Stimulated activated CD8-positive, alpha-beta memory T cell treated with anti-CD3 and anti-CD28 coated beads, Interleukin-7, amount 100 ng/mL, for 4 hours (primary cell): ENCODE measurements around the gene PDE7B.

Experiments
- DNase-seq, 2 donors: peaks; one replicate each; pipeline ENCODE4 v3.0.0-alpha.2; 2020; ENCODE audit warnings: low read depth in 2 of 2

PDE7B gene

GRCh38 chr6:136146130-136146529 lies 294.6 kb downstream of the PDE7B start:
- no peak for DNase-seq

GRCh38 chr6:136147342-136147741 lies 295.8 kb downstream of the PDE7B start:
- DNase-seq: no peak

- no peak for DNase-seq
These were observed 296.6 kb downstream of the PDE7B start for GRCh38 chr6:136148051-136148450.

GRCh38 chr6:136148523-136148922 lies 297.0 kb downstream of the PDE7B start:
- DNase-seq: no peak

- no peak for DNase-seq
These were observed 297.8 kb downstream of the PDE7B start for GRCh38 chr6:136149311-136149710.

GRCh38 chr6:136150961-136151360 lies 299.5 kb downstream of the PDE7B start:
- DNase-seq: no peak

GRCh38 chr6:136153707-136154375 lies 302.3 kb downstream of the PDE7B start:
- DNase-seq: no peak

GRCh38 chr6:136155191-136155590 lies 303.7 kb downstream of the PDE7B start:
- DNase-seq: no peak

- DNase-seq: no peak
These were observed 306.2 kb downstream of the PDE7B start for GRCh38 chr6:136157743-136158142.

GRCh38 chr6:136158387-136158821 lies 306.9 kb downstream of the PDE7B start:
- no peak for DNase-seq

- DNase-seq: no peak
These were observed 307.5 kb downstream of the PDE7B start for GRCh38 chr6:136158971-136159370.

GRCh38 chr6:136160250-136160649 lies 308.7 kb downstream of the PDE7B start:
- no peak for DNase-seq

- no peak for DNase-seq
These were observed 310.4 kb downstream of the PDE7B start for GRCh38 chr6:136161950-136162349.

GRCh38 chr6:136163260-136163659 lies 311.8 kb downstream of the PDE7B start:
- no peak for DNase-seq

GRCh38 chr6:136166815-136167214 lies 315.3 kb downstream of the PDE7B start:
- no peak for DNase-seq

GRCh38 chr6:136169394-136170148 lies 318.1 kb downstream of the PDE7B start:
- DNase-seq: no peak

- no peak for DNase-seq
These were observed 319.7 kb downstream of the PDE7B start for GRCh38 chr6:136171231-136171630.

- DNase-seq: no peak
These were observed 322.3 kb downstream of the PDE7B start for GRCh38 chr6:136173519-136174507.

GRCh38 chr6:136174510-136174909 lies 323.0 kb downstream of the PDE7B start:
- DNase-seq: no peak

- DNase-seq: no peak
These were observed 324.4 kb downstream of the PDE7B start for GRCh38 chr6:136175873-136176272.

GRCh38 chr6:136178749-136179148 lies 327.2 kb downstream of the PDE7B start:
- no peak for DNase-seq
